HG03159 (cell line): Measurements from ENCODE around the gene ILDR1.
"Not testable (repeated sequence)": the region's sequence is repeated elsewhere in the genome, so short reads cannot be mapped to it uniquely, and the experiment has no call there.

Experiments used
- ATAC-seq: cut with Tn5 transposase; IDR thresholded peaks from one replicate; pipeline ENCODE4 v1.9.1; 2021; ENCODE audit warnings: mild to moderate bottlenecking, moderate library complexity; ENCODE audit not compliant: unreplicated experiment

ILDR1 gene

DNA sequence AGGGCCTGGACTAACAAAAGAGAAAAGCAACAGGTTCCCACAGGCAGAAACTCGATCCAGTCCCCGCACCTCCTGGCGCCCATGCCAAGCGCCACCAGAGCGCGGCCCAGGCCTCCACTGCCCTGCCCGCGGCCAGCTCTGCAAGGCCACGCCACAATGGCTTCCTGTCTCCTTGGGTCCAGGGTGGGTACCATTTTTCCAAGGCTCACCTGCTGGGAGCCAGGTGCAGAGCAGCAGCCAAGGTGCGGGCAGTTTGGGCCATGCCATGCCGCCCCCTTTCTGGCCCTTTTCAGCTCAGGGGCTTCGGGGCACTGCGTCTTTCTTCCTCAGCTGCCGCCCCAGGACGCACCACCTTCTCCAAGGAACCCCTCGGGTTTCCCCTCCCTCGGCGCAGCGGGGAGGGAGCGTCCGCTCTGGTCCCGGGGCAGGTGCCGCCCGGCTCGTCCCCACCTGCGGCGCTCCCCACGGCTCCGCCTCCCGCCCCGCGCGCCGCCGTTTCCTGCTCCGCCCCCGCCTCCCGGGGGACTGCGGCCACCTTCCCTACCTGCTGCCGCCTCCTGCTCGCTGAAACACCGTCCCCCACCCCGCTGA lies at the start of gene ILDR1:
TSS of gene ILDR1 (minus strand) at position 437 of the 591 bp plus-strand sequence. CDS start at position 267, 170 bp downstream.
- ATAC-seq, result peak; percentile 43

DNA sequence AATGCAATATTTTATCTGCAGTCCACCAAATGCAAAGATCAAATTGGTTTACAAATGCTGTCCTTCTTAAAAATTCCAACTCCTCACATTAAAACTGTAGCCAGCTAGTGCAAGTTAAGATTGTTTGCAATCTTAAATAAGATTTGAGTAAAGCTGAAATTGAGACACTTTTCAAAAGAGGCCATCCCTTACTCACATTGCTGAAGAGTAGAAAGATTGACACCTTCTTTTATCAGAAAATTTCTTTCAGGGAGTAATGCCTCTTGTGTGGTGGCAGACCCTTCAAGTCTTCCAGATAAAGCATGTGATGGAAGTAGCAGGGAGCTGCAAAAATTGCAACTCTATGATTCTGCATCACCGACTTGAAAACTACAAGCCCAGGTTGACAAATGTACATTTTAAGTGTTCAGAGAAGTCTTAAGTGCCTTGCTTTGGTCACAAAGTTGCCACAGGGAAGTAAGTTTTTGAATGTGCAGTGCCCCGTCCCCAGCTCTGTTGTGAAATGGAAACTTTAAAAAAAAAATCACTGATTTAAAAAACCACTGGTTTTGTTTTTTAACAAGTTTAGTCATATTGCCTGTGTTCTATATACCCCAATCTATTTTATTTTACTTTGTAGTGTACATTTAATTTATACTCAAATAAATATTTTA lies 45.7 kb upstream of the ILDR1 start:
- ATAC-seq, result no peak

DNA sequence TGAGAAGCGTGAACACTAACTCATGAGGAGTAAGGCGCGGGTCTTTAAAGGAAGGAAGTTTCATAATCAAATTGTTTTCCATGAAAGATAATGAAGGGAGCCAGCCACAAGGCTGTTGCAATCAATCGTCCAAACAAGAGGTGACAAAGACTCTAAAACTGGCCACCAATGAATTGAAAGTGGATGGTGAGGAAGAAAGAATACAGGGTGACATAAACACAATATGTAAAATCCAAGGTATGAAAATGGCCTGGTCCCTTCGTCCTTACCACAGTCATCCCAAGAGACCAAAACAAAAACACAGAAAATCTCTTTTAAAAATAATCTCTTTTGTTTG lies 45.1 kb upstream of the ILDR1 start:
- peak; percentile 52 for ATAC-seq

DNA sequence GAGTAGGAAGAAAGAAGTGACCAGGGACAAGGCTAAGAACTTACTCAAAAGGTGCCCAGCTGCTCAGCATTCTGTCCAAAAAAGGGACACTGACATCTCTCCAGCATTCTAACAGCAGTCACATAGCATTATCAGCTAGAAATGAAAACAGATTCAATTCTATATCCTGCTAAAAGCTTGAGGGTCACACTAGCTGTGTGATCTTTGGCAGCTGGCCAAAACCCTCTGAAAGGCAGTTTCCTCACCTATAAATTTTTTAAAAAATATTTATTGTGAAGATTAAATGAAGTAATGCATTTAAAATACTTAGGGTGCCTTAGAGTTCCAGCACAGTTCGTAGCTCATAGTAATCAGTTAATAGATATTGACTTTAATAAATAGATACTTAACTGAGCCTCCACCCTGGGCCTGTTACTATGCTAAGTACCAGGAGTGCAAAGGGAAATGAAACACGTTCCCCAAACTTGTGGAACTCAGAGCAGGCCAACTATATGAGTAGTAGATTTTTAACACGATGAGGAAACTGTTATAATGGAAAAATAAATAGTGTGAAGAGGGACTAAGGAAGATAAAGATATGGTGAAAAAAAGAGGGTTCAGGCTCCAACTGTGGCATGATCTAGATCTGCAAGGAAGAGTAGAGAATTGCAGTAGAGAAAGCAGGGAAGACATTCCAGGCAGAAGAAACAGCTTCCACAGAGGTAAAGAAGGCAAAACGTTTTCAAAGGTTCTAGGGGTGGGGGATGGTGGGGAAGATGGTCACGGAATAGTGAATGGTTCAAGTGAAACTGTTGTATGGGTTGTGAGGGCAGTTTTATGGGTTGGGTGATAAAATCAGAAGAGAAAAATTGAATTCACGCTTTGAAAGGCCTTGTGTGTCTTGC lies 44.5 kb upstream of the ILDR1 start:
- ATAC-seq, result no peak

DNA sequence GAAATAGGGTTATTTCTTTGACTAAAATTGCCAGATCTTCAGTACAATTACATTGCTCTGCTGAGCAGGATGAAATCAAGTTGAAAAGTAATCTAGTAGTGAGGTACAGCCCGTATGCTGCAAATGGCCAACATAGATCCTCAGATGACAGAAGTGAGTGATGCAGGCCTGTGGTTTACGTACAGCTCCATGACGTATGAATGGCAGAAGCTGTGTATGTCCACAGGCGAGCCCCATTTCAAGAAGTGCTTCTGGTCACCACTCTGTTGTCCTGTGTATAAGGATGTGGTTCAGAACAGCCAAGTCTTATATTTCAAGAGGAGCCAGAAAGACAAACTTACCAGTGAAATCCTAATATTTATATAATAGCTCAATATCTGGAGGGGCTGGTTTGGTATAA lies 42.3 kb upstream of the ILDR1 start:
- no peak for ATAC-seq

DNA sequence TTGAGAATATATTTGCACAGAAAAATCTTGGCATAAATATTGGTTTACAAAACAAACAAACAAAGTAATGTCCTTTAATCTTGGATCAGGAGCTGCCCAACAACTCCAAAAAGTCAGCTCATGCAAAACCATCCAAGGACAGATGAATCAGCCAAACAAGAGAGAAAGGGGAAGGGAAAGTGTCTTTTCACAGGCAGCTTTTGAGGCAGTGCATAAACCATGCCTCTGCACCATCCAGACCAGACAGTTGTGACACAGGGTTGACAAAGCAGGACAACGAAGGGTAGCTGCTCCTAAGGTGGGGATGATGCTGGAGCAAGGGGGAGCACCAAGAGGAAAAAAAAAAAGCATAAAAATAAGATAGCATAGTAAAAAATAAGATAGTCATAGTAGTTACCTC lies 41.9 kb upstream of the ILDR1 start:
- no peak for ATAC-seq

DNA sequence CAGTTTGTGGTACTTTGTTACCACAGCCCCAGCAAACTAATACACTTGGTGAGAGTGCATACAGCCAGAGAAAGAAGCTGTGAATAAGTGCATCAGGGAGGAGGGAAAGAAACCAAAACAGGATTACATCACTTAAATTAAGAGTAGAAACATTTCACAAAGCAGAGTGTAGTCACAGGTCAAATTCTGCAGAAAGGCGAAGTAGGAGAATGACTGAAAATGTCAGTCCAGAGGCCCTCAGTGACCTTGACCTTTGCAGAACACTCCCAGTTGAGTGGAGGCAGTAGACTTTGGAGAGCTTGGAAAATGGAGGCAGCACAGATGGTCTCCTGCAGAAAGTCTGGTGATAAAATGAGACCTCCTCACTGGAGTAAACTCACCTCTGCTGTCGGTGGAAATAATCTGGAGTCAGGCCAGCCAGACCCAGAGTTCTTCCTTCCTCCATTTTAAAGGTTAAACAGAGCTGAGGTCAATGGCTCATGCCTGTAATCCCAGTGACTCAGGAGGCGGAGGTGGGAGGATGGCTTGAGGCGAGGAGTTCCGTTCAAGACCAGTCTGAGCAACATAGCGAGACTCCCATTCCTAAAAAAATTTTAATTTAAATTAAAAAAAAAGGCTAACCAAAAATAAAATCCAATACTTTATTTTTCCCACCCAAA lies 38.1 kb upstream of the ILDR1 start:
- no peak for ATAC-seq

DNA sequence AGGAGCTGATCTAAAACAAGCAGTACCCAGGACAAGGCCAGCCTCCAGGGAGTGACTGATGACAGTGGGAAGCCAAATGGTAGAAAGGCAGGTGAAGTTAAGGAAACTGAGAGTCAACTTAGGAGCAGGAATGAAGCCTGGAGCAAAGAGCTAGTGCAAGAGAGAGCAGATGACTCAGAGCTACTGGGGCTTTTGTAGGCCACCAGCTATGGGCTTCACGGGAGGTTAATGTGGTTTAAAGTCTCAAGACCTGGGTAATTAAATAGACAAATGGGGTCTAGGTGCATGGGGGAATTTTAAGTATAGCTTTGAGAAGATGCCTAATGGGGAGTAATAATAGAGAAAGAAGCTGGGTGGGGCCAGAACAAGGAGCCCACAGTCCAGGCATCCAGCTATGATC lies 36.2 kb upstream of the ILDR1 start:
- no peak for ATAC-seq

DNA sequence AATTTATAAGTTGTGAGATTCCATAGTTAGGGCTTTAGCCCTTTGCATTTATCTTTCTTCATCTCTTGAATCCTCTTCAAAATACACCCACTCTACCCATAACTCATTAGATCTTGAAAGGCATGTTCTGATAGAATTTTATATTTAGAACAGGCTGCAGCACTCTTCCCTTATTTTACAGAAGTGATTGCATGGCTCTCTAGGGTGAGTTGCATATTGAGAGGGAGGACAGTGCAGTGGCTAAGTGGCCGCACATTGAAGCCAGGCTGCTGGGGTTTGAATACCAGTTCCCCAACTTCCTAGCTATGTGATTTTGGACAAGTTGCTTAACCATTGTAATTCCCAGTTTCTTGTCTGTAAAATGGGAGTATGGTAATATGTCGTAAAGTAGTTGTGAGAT lies 35.6 kb upstream of the ILDR1 start:
- ATAC-seq, result no peak

DNA sequence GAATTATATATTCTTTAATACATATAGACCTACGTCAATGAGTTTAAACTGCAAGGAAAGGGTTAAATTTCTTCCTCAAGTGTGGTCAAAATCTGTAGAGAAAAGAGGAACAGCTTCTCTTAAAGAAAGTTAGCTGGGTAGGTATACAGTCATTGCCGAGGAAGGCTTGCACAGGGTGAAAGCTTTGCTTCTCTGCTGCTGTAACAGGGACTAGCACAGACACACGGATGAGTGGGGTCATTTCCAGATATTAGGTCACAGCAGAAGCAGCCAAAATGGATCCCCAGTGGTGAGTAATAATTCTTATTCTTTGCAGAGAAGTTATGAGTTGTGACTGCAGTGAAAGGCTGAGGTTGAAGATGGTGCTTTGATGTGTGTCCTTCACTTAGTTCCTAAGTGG lies 33.2 kb upstream of the ILDR1 start, which contains the start of gene CD86:
TSS of gene CD86 (plus strand) at position 148 of the 400 bp plus-strand sequence. CDS start at position 276, 128 bp downstream.
- peak; percentile 95 for ATAC-seq

DNA sequence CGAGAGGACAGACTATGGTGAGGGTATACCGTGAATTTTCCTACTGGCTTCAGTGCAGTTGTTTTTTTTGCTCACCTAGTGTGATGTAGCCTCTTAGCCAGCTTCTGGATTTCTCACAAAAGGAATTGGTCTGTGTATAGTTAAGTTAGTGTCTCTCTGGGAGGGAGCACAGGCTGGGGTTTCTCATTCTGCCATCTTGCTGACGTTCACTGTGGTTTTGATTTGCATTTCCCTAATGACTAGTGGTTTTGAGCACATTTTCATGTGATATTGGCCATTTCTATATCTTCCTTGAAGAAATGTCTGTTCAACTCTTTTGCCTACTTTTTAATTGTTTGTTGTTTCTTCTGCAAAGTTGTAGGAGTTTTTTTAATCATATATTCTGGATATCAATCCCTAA lies 30.9 kb upstream of the ILDR1 start:
- peak; percentile 45 for ATAC-seq

DNA sequence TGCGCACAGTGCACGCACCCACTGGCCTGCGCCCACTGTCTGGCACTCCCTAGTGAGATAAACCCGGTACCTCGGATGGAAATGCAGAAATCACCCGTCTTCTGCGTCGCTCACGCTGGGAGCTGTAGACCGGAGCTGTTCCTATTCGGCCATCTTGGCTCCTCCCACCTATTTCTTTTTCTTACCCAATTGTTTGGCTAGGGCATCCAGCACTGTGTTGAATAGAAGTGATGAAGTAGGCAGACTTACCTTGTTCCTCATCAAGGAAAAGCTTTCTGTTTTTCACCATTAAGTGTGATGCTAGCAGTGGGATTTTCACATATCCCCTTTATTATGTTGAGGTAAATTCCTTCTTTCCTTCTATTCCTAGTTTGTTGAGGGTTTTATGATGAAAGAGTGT lies 25.7 kb upstream of the ILDR1 start:
- ATAC-seq, result not testable (repeated sequence)

DNA sequence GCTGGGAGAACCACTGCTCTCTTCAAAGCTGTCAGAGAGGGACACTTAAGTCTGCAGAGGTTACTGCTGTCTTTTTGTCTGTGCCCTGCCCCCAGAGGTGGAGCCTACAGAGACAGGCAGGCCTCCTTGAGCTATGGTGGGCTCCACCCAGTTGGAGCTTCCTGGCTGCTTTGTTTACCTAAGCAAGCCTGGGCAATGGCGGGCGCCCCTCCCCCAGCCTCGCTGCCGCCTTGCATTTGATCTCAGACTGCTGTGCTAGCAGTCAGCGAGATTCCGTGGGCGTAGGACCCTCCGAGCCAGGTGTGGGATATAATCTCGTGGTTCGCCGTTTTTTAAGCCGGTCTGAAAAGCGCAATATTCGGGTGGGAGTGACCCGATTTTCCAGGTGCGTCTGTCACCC lies 25.2 kb upstream of the ILDR1 start:
- not testable (repeated sequence) for ATAC-seq

DNA sequence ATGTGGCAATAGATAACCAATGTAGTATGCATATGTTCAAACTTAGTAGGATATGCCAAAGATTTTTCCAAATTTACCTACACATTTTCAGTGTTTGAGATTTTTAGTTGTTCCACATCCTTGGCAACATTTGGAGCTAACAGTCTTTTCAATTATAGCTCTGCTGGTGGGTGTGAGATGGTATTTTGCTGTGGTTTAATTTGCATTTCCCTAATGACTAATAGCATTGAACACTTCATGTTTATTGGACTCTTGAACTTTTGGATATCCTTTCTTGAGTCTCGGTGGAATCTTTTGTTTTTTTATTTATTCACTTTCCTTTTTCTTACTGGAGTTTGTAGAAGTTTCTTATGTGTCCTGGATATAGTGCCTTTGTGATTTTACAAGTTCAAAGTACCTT lies 11.0 kb upstream of the ILDR1 start:
- ATAC-seq, result no peak

DNA sequence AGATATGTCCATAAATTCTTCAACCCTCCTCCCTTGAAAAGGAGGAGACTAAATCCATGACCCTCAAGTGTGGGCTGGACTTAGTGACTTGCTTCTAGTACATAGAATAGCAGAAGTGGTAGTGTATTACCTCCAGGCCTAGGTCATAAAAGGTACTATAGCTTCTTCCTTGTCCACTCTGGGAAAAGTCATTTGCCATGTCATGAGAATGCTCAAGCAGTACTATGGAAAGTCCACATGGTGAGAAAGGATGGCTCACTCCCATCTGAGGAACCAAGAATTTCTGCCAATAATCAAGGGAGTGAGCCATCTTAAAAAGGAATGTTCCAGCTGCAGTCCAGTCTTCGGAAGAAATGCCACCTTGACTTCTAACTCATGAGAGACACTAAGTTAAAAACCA lies 10.5 kb upstream of the ILDR1 start:
- no peak for ATAC-seq

DNA sequence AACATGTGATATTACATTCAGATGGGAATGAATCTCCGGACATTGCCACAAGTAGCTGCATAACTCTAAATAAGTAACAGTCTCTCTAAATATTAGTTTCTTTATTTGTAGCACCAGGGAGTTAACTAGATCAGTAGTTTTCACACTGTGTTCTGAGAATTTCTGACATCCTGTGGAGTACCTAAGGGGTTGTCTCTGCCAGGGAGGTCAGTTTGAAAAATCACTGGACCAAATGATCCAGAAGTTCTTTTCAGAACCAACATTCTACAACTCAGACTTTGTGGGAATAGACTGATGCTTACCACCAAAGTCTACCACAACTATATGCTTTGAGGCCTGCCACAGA lies 9.0 kb upstream of the ILDR1 start:
- ATAC-seq, result peak; percentile 28

DNA sequence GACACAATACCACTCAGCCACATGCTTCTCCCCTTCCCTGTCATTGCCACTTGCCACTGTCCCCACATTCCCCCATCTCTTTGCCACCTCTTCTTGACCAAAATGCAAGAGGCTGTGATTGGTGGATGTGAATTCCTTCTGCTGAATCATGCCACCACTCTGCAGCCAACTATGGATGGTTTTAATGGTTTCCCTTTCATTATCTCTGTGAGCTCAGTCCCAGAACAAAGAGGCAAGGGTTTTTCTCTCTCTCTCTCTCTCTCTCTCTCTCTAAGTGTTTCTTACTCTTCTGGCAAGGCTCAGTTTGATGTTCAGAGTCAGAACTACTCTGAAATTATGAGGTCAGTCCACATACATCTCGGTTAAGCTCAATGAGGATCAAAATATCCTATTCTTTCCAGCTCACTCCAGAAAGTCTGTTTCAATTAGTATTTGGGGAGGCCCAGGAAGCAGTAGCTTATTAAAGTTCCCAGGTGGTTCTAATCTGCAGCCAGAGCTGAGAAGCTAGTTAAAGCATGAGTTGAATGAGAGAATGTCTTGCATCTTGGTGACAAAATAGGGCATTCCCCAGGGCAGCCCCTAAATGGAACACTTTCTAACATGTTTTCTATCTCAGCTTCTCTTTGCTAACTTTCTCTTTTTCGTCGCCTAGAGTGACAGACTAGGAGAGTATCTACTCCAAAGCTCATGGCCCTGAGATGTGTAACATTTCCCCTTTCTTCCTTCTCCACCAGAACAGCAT lies 8.5 kb upstream of the ILDR1 start:
- ATAC-seq, result peak; percentile 62

DNA sequence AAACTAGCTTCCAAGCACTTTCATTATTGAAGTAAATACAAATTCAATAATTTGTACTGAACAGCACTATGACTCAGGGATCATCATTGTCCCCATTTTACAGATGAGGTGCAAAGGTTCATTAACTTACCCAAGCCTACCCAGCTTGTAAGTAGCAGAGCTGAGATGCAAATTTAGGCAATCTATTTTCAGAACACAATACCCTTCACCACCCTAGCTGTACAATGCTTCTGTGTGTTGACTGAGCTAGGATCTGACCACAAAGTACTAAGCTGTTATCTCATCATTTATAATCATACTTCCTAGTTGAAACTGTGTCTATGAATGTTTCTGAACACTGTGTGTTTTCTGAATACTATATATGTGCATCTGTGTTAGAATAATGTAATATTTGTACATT lies 3.2 kb upstream of the ILDR1 start:
- peak; percentile 80 for ATAC-seq

DNA sequence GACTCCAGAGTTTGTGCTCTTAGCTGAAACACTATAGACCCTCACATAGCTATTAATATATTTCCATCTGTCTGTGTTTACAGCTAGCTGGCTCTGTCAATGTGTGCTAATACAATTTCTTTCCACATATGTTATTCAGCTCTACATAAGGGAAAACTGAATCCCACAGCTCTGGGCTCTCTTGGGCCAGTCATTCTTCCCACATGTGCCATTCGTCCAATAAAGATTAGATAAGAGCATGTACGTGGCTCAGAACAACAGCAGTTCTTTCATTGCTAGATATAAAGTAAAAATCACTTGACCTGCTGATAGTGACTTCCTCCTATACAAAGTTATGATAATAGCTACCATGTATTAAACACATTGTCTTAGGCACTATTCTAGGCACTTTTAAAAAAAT lies 2.8 kb upstream of the ILDR1 start:
- no peak for ATAC-seq

DNA sequence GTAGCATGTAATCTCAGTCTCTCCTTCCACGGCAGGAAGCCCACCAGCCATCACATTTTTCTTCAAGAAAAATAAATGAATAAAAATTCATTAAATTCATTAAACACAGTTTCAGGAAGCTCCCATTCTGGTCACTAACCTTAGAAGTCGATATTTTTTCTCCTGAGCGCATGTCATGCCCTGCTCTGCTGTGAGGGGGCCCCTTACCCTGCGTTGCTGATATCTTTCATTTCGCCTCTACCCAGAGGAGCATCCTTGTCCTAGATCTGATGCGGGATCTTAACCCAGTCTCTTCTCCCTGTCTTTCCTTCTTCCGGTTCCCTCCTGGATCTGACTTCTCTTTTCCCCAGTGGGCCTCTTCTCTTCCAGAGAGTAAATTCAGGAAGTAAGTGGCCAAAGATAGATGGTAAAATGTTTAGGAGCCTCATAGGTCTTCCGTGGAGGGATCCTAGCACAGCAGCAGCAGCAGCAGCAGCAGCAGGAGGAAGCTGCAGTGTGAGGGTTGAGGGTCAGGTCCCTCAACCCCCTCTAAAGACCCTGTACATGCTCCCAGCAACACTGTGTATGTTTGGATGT lies 1.4 kb upstream of the ILDR1 start:
- ATAC-seq, result no peak

DNA sequence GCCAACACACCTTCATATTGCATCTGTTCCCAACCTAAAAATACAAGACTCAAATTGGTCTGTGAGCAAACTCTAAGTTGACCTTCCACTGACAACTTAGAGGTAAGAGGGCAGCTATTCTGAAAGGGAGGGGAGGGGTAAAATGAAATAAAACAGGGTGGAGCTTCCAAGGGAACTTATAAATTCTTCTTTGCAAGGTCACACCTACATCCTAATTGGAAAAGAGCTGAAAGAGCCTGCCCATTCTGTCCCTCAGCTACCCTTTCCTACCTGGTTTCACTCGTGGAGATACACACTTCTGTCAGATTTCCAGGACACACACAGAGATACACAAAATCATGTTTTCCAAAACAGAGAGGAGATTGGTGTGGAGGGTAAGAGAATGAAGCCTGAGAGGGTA lies 1.0 kb downstream of the ILDR1 start:
- no peak for ATAC-seq
